GM20000 (cell line): ENCODE measurements around the gene CLMP.

Experiments
- DNase-seq: peaks from one replicate; pipeline ENCODE4 v3.0.0; 2012; ENCODE audit warnings: low spot score
- CTCF ChIP-seq: IDR thresholded peaks from 2 replicates; pipeline ENCODE4 v1.5.1; 2012; ENCODE audit warnings: mild to moderate bottlenecking, control low read depth; ENCODE audit errors: extremely low read depth, missing control alignments

The CLMP gene

GRCh38 chr11:123181767-123182500 is 13.1 kb downstream of the CLMP start:
- no peak for DNase-seq
- TF ChIP-seq CTCF: no peak

- no peak for TF ChIP-seq CTCF
- no peak for DNase-seq
Observed at GRCh38 chr11:123181075-123181474, 14.0 kb downstream of the CLMP start.

- DNase-seq: no peak
- TF ChIP-seq CTCF: no peak
Observed at GRCh38 chr11:123180574-123180973, 14.5 kb downstream of the CLMP start.

GRCh38 chr11:123180166-123180565 is 14.9 kb downstream of the CLMP start:
- TF ChIP-seq CTCF: no peak
- DNase-seq: no peak

- no peak for DNase-seq
- TF ChIP-seq CTCF: no peak
Observed at GRCh38 chr11:123179586-123179985, 15.5 kb downstream of the CLMP start.

- no peak for TF ChIP-seq CTCF
- no peak for DNase-seq
Observed at GRCh38 chr11:123178186-123178585, 16.9 kb downstream of the CLMP start.

- DNase-seq: no peak
- TF ChIP-seq CTCF: no peak
Observed at GRCh38 chr11:123176785-123177184, 18.3 kb downstream of the CLMP start.
